GM21825 (cell line): ENCODE data around the gene PLEKHG4.

ENCODE experiments used
- ATAC-seq: cut with Tn5 transposase; IDR thresholded peaks from one replicate; pipeline ENCODE4 v1.9.1; 2021; ENCODE audit warnings: mild to moderate bottlenecking, moderate library complexity; ENCODE audit not compliant: unreplicated experiment

The PLEKHG4 gene, protein sequence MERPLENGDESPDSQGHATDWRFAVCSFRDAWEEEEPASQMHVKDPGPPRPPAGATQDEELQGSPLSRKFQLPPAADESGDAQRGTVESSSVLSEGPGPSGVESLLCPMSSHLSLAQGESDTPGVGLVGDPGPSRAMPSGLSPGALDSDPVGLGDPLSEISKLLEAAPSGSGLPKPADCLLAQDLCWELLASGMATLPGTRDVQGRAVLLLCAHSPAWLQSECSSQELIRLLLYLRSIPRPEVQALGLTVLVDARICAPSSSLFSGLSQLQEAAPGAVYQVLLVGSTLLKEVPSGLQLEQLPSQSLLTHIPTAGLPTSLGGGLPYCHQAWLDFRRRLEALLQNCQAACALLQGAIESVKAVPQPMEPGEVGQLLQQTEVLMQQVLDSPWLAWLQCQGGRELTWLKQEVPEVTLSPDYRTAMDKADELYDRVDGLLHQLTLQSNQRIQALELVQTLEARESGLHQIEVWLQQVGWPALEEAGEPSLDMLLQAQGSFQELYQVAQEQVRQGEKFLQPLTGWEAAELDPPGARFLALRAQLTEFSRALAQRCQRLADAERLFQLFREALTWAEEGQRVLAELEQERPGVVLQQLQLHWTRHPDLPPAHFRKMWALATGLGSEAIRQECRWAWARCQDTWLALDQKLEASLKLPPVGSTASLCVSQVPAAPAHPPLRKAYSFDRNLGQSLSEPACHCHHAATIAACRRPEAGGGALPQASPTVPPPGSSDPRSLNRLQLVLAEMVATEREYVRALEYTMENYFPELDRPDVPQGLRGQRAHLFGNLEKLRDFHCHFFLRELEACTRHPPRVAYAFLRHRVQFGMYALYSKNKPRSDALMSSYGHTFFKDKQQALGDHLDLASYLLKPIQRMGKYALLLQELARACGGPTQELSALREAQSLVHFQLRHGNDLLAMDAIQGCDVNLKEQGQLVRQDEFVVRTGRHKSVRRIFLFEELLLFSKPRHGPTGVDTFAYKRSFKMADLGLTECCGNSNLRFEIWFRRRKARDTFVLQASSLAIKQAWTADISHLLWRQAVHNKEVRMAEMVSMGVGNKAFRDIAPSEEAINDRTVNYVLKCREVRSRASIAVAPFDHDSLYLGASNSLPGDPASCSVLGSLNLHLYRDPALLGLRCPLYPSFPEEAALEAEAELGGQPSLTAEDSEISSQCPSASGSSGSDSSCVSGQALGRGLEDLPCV

GRCh38 chr16:67279296-67280089, at the start of gene PLEKHG4:
PLEKHG4 (plus strand) TSS chr16:67279532; CDS start chr16:67280045, 513 bp downstream.
- ATAC-seq: peak; percentile 82

DNA sequence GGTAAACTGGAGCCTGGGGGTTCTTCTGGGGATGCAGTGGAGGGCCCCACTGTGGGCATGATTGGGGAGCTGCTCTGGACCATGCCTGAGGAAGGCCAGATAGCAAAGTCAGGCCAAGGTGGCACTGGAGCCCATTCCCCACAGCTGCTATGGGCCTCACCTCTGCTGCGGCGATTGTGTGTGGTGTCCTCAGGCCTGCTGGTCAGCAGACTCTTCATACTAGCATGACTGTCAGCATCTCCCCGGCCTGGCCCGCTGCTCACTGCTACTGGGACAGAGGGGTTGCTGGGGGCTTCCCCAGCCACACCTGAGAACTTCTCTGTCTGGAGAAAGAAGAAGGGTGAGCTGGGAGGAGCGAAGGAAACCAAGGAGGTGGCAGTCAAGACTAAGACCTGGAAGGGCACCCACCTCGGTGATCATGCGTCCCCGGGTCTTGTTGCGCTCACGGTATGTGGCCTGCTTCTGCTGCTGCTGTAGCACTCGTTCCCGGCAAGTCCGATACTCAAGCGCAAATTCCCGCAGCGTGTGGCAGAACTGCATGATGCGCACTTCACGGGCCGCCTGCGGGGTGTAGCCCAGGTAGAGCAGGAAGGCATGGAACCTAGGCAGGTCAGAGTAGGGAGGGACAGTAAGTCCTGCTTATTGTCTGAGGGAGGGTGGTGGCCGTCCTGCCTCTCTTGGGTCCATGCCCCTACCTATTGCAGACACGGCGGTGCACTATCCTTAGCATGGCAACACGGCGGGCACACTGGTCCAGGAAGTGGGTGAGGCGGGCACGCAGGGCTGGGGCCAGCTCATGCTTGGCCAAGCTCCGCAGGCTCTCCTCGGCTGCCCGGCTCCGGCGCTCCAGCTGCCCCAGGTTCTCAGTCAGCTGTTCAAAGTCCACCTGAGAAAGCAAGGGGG, 49.2 kb upstream of the PLEKHG4 start:
- ATAC-seq: no peak

DNA sequence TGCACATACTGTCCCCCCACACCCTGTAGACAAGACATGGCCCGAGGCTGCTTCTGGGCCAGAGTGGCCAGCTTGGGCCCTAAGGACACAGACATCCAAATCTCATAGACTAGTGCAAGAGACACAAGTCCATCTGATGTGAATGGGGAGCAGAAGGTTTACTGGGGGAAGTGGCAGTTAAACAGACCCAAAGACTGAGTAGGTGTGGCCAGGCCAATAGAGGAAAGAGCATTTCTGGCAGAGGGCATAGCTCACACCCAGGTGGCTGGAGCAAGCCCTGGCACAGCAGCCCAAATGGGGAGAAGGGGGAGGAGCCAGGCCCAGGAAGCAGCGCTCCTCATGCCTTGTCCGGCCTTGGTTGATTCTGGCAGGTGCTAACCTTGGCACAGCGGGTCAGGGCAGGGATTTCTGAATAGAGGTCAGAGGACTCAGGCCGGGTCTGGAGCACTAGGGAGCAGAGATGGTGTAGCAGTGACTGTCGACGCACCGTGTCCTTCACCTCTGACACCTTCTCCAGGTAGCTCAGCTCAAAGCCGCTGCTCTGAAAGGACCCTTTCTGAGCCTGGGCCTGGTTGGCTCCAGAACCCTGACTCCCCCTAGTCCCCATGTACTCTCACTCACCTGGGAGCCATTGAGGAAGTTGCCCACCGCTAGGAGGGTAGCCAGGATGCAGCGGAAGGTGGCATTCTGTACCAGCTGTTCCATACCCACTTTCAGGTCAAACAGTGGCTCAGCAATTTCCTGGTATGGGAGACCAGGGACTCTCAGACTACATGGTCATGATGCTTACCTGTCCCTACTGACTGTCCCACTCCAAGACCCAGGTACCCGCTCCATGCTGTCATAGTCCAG, 48.3 kb upstream of the PLEKHG4 start:
- ATAC-seq: no peak

GRCh38 chr16:67233596-67233995, 45.7 kb upstream of the PLEKHG4 start:
- no peak for ATAC-seq

DNA sequence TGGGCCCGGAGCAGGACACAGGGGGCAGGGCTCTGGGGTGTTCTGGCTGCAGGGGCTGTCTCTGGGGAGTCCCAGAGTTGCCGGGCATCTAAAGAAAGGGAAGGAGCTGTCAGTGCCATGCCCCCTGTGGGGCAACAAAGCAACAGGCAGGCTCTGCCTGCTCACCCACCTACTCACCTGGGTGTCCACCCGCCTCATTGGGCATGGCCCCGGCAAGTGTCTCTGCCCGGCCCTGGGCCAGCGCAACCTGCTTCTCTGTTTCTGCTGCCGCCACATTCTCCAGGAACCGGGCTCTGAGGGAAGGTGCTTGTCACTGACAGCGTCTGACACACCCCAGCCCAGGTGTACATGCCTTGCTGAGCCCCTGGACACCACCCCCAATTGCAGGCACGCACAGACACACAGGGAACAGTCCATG, 45.1 kb upstream of the PLEKHG4 start:
- no peak for ATAC-seq

- ATAC-seq: no peak
Observed at GRCh38 chr16:67235816-67236562, 43.3 kb upstream of the PLEKHG4 start.

- ATAC-seq: no peak
Observed at GRCh38 chr16:67236563-67237395, 42.6 kb upstream of the PLEKHG4 start.

- no peak for ATAC-seq
Observed at GRCh38 chr16:67237396-67238277, 41.7 kb upstream of the PLEKHG4 start.

- no peak for ATAC-seq
Observed at GRCh38 chr16:67238278-67238575, 41.1 kb upstream of the PLEKHG4 start.

- ATAC-seq: no peak
Observed at GRCh38 chr16:67238806-67239470, 40.4 kb upstream of the PLEKHG4 start.

- ATAC-seq: no peak
Observed at GRCh38 chr16:67240506-67240905, 38.8 kb upstream of the PLEKHG4 start.

DNA sequence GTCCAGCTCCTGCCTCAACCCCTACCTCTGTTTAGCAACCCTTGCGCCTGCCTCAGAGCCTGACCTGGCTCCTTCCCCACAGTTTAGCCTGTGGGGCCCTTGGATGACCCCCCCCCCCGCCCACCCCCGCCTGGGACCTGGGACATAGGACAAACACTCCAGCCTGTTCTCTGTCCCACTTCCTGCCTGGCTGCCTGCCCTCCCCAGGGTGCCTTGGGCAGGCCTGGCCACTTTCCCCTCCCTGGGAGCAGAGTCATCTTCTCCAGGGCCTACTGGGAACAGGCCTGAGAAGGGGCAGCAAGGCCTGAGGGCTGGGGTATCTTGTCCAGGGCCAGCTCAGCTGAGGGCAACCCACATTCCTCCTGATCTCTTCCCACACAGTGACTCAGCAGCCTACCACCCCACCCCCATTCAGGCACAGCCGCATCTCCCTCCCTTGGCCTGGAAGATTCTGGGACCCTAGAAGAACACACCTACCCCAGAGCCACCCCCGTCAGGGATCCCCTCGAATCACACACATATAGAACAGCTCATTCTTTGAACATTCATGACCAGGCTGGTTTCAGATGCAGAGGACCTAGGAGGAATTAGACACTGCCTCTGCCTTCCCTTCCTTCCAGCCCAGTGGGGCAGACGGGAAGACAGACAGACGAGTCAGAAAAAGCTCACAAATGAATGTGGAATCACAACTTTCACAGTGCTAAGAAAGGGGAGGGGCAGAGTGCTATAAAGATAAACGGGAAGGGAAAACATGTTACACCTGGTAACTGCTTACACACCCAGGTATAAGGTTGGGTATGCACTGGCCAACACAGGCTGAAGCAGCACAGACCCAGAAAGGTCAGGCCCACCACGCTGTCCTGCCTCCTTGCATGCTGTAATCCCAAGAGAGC, 38.1 kb upstream of the PLEKHG4 start:
- no peak for ATAC-seq

GRCh38 chr16:67242138-67242730, 37.1 kb upstream of the PLEKHG4 start:
- no peak for ATAC-seq

DNA sequence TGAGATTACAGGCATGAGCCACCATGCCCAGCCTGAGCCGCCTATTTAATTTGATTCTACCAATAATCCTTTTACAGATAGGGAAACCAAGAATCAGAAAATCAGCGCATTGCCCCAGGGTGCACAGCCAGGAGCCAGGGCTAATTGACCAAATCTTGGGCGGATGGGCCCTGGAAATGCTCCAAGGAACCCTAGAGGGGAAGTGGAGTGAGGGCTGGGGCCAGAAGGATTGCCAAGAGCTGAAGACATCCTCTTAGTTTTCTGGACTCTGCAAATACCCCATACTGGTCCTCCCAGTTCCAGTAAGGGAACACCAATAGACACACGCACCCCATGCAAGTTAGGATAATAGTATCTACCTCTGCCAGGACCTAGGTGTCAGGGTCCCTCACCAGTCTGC, 35.9 kb upstream of the PLEKHG4 start:
- ATAC-seq: no peak
